ENCODE results near the gene METTL9. TPM values are rescaled to one million over a fixed set of nuclear protein-coding genes. Genes with fewer than 3 reads are reported as not detected.

METTL9 gene
- total and polyA plus RNA-seq, 2 of the 13 experiments (the other 11 are each of a cell fraction or from before 2014, with no cell fraction given) = 123 to 204 TPM

- CTCF ChIA-PET (ENCODE audit: low intra/inter-chr PET ratio, low total read pairs) = no interaction called here
- Histone ChIP-seq H4K20me1 (ENCODE audit: insufficient read depth, low read length) (no peaks in the 10 kb centered on the region), H3K27me3 (ENCODE audit: control insufficient read depth in 1 of 2, insufficient read depth in 2 of 2, low read length in 2 of 2) (peaks cover 0 to 20% of the 10 kb centered on the region in 2 experiments; a peak in 2 of 5 replicates), H3K4me1 (ENCODE audit: insufficient read depth, low read length) (peaks cover 24% of the 10 kb centered on the region), H3K4me2 (ENCODE audit: low read depth, low read length) (no peak overlapping the region), H3K4me3 (replicated peaks in 1 of 3; ENCODE audit: insufficient read depth in 1 of 3, low read depth in 2 of 3, low read length in 3 of 3) (no peak overlapping the region), H3K79me2 (ENCODE audit: insufficient read depth, low read length) (no peaks in the 10 kb centered on the region), H3K9ac (ENCODE audit: insufficient read depth, low read depth, low read length) (no peak overlapping the region), H3K9me3 (ENCODE audit: low read length) (no peaks in the 10 kb centered on the region), H2AFZ (ENCODE audit: low read length) (no peak overlapping the region), H3K27ac (ENCODE audit: extremely low read length, insufficient read depth, low read length) (no peak overlapping the region), H3K36me3 (replicated peaks in 1 of 2; ENCODE audit: control insufficient read depth in 1 of 2, insufficient read depth in 2 of 2, low read length in 2 of 2) (no peaks in the 10 kb centered on the region)
- ATAC-seq (no peak; the same call in 1 of the 3 replicates), FAIRE-seq (no peak), DNase-seq (ENCODE audit: low spot score) (no peak)
- TF ChIP-seq MAFK (conservative IDR thresholded peaks at IDR 0.05 in 1 of 2, IDR thresholded peaks at IDR 0.05 in 1 of 2; ENCODE audit: low read length in 2 of 2) = peak; percentile 95 to 96
- no peak for TF ChIP-seq NFYB (CRISPR knock-in tag; IDR thresholded peaks at IDR 0.05)
- peak; percentile 94 for TF ChIP-seq MAFF (IDR thresholded peaks at IDR 0.05; ENCODE audit: low read depth, low read length)
- BruUV-seq (replicated peaks) = no TSS peak
- in situ Hi-C loops (cut with HindIII; ENCODE audit: extremely low pct_ligation_motif_present, low pct_unique_long_range_greater_than_20kb) (no loop called here), intact Hi-C loops (cut with micrococcal nuclease; ENCODE audit: unreplicated experiment) (no loop called here)
- WGBS (ENCODE audit: low lambda C conversion rate) = 12% methylated on average over 7 of the region's 7 CpGs
- POLR2A ChIA-PET = no interaction called here
These were observed 5.7 kb upstream of the METTL9 start for GRCh38 chr16:21593530-21594289.

- peak overlapping the region; percentile 30 for H2AFZ ChIP-seq (ENCODE audit: low read length)
- peak overlapping the region; percentile 34 for H3K4me2 ChIP-seq (ENCODE audit: low read depth, low read length)
- no peak overlapping the region; the same call in 1 of the 2 replicates for H3K9ac ChIP-seq (ENCODE audit: insufficient read depth, low read depth, low read length)
- no peaks in the 10 kb centered on the region for H3K36me3 ChIP-seq (replicated peaks in 1 of 2; ENCODE audit: control insufficient read depth in 1 of 2, insufficient read depth in 2 of 2, low read length in 2 of 2)
- POLR2A ChIA-PET = no interaction called here
- intact Hi-C loops (cut with micrococcal nuclease; ENCODE audit: unreplicated experiment) (no loop called here), in situ Hi-C loops (cut with HindIII; ENCODE audit: extremely low pct_ligation_motif_present, low pct_unique_long_range_greater_than_20kb) (no loop called here)
- peaks cover 44% of the 10 kb centered on the region for H3K4me1 ChIP-seq (ENCODE audit: insufficient read depth, low read length)
- H3K27ac ChIP-seq (ENCODE audit: extremely low read length, insufficient read depth, low read length) = no peak overlapping the region
- peaks cover 26% of the 10 kb centered on the region for H3K79me2 ChIP-seq (ENCODE audit: insufficient read depth, low read length)
- CTCF ChIA-PET (ENCODE audit: low intra/inter-chr PET ratio, low total read pairs) = no interaction called here
- peaks cover 12% of the 10 kb centered on the region; the same call in 1 of the 2 replicates for H4K20me1 ChIP-seq (ENCODE audit: insufficient read depth, low read length)
- no peak overlapping the region; a peak in 1 of 6 replicates for H3K4me3 ChIP-seq (replicated peaks in 1 of 3; ENCODE audit: insufficient read depth in 1 of 3, low read depth in 2 of 3, low read length in 3 of 3)
- 59% methylated on average over 2 of the region's 2 CpGs for WGBS (ENCODE audit: low lambda C conversion rate)
- no peaks in the 10 kb centered on the region for H3K9me3 ChIP-seq (ENCODE audit: low read length)
- peaks cover 0 to 8% of the 10 kb centered on the region in 2 experiments; a peak in 1 of 5 replicates for H3K27me3 ChIP-seq (ENCODE audit: control insufficient read depth in 1 of 2, insufficient read depth in 2 of 2, low read length in 2 of 2)
- BruUV-seq (replicated peaks) = no TSS peak
- no peak for ATAC-seq
- no peak for FAIRE-seq
- peak; percentile 50 for DNase-seq (ENCODE audit: low spot score)
- TF ChIP-seq THYN1 (CRISPR knock-in tag; IDR thresholded peaks at IDR 0.05; ENCODE audit: borderline replicate concordance, low read depth) (no peak), RELA (CRISPR knock-in tag; IDR thresholded peaks at IDR 0.05) (no peak), JDP2 (CRISPR knock-in tag; IDR thresholded peaks at IDR 0.05; ENCODE audit: borderline replicate concordance) (no peak), FLYWCH1 (CRISPR knock-in tag; IDR thresholded peaks at IDR 0.05) (no peak), ARID5B (CRISPR knock-in tag; IDR thresholded peaks at IDR 0.05) (peak; percentile 9; the same call in 1 of the 2 replicates), RNF219 (CRISPR knock-in tag; IDR thresholded peaks at IDR 0.05) (no peak), KLF9 (CRISPR knock-in tag; IDR thresholded peaks at IDR 0.05; ENCODE audit: low read depth) (no peak), SP140L (CRISPR knock-in tag; IDR thresholded peaks at IDR 0.05; ENCODE audit: borderline replicate concordance) (no peak), HOXA3 (CRISPR knock-in tag; IDR thresholded peaks at IDR 0.05) (no peak)
These were observed 1.8 kb upstream of the METTL9 start for GRCh38 chr16:21597561-21598030.

Measured in HepG2 (cell line).